Dedifferentiated amniotic fluid mesenchymal stem cell (primary cell): ENCODE data around the gene FTHL17.

ENCODE experiments used
- DNase-seq: peaks from one replicate; pipeline ENCODE4 v3.0.0-alpha.2; 2016; ENCODE audit errors: extremely low spot score

FTHL17 gene

DNA sequence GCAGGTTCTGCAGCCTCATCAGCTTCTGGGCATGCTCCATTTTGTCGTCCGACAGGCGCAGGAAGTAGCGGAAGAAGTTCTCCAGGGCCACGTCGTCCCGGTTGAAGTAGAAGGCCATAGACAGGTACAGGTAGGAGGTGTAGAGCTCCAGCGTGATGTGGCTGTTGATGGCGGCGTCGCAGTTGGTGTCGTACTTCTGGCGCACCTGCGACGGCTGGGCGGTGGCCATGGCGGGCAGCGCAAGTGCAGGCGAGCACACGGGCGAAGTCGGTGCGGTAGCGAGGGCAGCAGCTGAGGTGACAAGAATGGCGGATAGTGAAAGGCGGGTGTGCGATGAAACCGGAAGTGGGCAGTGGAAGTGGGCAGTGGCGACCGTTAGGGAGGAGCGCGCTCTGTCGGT is at the start of gene FTHL17:
Gene FTHL17 (minus strand): TSS at position 317 of the 400 bp plus-strand sequence. CDS start 88 bp downstream, at position 229.
- no peak for DNase-seq

DNA sequence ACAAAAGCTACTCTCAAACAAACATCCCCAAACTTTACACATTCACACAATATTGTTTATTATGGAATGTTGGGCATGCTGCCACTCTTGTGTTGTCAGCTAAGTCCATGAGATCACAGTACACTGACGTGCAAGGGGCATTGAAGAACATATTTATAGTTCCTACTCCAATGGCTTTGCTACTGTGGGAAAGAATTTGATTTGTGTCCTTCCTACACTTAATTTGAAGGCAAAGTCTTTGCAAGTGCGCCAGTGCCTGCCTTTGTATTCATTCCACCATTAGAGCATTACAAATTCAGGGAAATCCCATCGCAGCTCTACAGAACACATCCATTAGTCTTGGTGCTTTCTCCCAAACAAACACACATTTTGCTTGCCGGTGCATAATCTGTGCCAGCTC is 45.4 kb upstream of the FTHL17 start:
- no peak for DNase-seq

DNA sequence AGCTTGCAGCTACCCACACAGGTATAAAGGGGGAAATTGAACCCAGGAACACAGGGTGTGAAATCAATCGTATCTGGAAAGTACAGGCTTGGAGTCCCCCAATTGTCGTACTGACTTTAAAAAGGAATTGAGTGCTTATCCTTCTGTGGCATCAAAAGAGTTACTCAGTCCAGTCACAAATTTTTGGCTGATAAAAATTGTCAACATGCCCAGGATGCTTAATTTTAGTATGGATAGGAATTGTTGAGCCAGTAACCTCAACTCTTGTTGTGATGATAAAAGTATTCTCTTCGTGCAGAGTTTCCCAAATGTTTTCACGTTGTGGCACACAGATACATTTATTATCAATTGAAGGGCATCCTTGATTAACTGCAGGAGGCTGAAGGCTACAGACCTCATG is 43.6 kb upstream of the FTHL17 start:
- DNase-seq: no peak

DNA sequence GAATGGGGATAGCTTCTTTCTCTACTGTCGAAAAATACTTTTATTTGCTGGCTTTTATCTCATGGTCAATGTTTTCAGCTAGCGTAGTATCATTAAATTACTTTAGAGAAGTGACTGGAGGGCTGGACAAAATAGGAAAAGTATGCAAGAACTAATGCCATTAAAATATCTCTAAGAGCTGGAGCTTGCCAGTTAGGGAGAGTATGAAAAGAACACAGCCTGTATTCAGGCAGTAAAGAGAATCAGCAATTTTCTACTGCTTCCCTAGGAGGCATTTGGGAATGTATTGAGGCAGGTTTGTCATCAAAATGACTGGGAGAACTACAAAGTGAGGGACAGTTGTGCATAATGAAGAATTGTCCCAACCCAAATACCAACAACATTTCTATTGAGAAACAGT is 43.0 kb upstream of the FTHL17 start:
- DNase-seq: no peak

DNA sequence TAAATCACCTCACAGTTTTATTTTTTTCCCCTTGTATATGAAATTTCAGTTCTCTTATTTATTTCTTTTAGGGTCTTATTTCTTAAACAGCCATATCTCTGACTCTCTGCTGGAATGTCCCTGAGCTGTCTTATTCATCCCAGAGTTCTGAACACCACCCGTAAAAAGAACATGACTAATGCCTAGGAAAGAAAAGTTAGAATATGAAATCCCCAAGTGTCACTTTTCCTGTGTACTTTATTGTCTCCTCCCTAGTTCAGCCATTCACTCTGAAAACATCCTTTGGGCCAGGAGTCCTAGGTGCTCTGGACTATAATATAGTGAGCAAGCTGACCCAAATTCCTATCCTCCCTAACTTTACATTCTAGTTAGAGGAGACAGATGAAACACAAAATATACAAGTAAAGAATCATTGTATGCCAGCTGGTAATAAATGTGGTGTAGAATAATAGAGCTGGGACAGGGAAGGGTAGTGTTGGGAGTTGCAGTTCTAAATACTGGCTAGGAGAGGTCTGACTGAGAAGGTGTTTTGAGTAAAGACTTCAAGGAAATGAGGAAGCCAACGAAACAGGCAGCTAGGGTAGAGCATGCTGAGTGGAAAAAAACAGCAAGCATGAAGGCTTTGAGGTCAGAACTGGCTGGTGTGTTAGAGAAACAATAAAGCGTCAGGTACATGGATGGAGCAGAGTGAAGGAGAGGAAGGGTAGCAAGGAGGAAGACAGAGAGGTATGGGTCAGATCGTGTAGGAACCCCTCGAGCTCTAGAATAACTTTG is 40.6 kb upstream of the FTHL17 start:
- DNase-seq: no peak

DNA sequence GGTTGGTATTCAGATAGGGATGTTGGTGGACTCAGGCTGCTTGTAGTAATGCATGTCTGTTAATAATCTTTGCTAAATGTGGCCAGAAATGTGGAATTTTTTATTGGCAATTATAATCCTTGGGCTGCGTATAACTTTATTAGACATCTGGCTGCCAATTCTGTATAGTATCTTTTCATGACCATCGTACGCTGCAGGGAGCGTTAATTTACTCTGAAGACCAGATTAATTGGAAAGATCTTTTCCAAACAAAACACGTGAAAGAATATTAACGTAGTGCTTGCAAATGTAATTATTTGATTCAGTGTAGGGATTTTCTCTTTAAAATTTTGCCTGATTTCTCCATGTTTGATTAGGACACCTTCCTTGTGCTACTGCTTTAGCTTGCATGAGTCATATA is 38.8 kb upstream of the FTHL17 start:
- DNase-seq: no peak

DNA sequence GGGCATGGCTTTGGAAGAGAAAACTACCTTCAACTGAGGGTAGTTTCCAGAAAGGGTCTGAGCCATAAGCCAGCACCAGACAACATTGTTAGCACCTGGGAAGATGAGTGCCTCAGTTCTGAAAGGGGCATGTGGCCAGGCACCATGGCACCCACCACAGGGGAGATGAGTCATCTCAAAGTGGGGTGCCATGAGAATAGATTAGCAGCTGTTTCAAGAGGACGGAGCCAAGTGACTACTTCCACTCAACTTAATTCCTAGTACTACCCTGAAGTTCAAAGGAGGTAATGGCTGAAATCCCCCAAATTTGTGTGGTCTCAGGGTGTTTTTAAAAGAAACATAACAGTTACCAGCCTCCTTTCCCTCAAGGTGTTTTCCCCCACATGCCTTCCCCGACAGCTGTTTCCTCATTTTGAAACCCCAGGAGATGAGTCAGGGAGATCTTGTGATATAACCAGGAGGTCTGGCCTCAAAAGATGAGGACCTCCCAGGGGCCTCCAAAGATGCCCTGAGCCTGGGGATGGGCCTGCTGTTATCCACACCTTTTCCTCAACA is 27.8 kb upstream of the FTHL17 start:
- DNase-seq: no peak

DNA sequence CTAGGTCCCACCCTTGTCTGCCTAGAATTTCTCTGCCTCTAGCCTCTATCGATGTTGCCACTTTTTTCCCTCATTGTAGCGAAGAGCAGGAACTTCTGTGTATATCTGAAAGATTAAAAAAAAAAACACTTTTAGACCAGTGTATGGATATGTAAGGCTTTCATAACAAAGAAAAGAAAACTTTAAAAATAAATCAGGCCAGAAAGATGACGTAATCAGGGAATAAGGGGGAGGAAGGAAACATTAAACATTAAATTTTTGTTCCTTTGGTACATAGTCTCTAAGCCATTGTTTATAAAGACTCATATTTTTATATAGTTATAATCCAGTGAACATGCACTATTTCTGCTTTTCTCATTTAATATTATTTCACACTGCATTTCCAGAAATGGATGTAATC is 26.2 kb upstream of the FTHL17 start:
- no peak for DNase-seq

DNA sequence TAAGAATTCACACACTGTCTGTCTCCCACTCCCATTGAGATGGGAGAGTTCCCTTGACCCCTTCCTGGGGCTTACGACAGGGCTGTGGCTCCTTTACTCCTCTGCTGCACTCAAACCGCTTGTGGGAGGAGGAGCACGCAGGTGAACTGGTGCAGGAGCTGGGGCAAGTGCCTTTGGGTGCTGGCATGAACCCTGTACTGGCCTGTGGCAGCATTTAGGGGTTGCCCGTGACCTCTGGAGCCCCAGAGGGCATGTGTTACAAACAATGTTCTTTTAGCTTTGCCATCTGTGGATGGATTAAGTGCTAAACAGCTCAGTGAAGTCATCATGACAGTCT is 21.8 kb upstream of the FTHL17 start:
- DNase-seq: no peak

DNA sequence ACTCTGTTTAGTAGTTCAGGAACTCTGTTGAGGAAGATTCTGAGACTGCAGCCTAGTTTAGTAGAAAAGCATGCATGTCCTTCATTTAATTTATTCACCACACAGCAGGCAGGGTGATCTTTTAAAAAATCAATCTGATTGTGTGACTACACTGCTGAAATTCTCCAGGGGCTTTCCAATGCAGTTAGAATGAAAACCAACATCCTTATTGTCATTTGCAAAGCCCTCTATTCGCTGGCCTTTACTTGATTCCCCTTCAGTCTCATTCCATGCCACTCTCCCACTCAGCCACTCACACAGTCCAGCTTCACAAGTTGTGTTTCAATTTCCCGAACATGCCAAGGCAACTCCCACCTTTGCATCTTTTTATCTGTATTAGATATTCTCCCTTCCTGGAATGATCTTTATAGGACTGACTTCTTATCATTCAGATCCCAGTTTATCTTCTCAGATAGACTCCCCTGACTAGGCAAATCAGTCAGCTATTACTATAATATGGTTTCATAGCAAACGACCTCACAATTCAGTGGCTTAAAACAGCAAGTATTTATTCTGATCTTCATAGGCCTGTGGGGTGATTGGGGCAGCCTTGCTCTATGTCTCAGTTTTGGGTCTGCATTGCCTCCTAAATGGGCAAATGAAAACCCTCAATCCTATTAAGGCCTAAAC is 21.3 kb upstream of the FTHL17 start:
- no peak for DNase-seq

DNA sequence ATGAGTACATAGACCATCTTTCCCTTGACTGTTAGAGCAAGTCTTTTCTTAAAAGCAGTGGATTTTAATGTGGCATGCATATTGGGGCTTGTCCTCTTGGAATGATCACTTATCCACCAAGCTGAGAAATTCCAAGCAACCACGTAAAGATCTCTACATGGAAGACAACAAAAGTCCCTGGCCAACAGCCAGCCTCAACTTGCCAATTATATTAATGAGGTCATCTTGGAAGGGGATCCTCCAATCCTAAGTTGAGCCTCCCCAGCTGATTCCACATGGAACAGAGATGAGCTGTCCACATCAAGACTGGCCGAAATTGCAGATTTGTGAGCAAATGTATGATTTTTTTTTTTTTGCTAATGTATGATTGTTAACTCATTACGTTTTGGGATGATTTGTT is 20.6 kb upstream of the FTHL17 start:
- DNase-seq: no peak

DNA sequence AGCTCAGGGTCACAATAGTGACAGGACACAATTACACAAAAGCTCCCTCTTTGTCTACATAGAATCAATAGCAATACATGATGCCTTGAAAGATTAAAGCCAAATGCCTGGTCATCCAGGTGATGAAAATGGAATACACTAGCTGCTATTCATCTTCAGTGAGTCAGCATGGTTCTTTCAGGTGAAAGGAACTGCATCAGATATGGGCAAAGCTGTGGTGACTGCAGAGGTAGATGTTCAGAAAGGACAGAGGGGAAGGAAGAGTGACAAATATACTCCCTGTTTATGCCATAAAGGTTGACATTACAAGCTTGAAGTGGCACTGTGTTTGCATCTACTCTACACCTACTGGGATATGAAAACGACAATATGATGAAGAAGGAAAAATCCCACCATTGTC is 20.0 kb upstream of the FTHL17 start:
- no peak for DNase-seq

DNA sequence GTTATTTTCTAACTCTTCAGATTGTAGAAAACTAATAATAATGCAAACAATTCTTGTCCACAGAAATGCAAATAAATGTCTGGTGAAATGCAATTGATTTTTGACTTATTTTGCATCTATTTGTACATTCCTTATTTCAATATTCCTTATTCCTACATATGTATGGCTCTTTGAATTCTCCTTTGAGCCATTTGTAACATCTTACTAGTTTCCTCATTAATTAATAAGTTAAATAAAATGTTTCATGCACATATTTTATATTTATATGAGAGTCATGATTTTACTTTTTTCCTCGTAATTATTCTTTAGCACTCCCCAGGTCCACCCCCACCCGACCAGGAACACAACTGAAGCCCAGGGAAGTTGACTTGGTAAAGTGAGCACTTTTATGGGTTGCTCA is 2.7 kb upstream of the FTHL17 start:
- DNase-seq: no peak

DNA sequence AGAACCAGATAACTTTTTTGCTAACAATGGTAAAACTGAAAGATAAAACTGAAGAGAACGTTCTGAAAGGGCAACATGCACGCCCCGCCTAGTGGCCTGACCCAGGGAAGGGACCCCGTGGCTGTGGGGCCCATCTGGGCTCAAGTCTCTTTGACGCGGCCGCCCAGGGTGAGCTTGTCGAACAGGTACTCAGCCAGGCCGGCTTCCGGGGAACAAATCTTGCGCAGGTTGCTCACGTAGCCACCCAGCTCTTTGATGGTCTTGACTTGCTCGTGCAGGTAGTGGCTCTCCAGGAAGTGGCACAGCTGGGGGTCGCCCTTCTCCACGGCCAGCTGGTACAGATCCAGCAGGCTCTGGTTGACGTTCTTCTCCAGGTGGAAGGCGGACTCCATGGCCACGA is 579 bp downstream of the FTHL17 start:
- DNase-seq: no peak

DNA sequence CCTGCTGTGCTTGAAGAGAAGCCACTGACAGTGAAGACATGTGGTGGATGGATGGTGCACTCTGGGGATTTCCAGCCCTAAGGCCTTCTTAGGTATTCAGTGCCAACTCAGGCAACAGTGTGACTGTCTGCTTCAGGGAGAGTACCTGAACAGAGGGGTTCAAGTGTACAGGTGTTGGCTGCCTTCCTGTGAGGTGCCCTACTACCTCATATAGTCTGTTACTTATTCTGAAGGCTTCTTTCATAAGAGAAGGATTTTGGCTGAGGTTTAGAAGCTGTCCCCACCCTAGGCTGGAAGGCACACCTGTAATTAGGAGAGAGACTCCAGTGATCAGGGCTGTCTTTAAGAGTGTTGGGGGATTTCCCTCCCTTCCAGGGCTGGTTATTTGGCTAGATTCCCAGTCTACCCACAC is 1.8 kb downstream of the FTHL17 start:
- no peak for DNase-seq

DNA sequence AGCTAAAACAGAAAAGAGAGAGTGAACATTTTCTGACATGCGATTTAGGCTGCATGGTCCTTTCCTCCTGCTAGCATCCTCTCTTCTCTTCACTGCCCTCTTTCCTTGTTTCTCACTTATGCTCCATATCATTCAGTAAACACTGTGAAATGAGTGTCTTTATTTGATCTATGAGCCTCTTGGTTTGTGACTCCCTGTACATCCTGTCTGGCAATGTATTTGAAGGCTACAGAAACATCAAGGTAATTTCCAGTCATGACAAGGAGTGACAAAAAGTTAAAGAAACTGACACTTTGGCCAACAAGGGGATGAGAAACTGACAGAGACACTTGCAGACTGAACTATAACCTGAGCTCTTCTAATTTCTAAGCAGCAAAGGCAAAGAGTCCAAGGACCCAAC is 8.7 kb downstream of the FTHL17 start:
- DNase-seq: no peak

DNA sequence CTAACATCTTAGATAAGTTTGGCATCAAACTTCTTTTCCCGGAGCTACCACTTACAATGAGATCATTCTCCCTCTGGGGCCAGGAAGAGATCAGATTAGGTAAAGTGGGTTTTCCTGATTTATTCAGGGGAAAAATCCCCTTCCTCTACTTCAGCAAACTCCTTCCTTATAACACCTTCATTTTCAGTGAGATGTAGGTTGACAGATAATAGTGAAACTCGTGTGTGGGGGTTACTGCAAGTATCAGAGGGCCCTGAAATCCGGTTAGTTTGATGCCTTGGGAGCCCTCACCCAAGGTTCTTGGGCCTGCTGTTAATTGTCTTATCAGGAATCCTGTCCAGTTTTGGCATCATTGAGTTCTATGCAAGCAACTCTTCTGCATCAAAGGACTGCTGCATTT is 10.8 kb downstream of the FTHL17 start:
- DNase-seq: no peak

DNA sequence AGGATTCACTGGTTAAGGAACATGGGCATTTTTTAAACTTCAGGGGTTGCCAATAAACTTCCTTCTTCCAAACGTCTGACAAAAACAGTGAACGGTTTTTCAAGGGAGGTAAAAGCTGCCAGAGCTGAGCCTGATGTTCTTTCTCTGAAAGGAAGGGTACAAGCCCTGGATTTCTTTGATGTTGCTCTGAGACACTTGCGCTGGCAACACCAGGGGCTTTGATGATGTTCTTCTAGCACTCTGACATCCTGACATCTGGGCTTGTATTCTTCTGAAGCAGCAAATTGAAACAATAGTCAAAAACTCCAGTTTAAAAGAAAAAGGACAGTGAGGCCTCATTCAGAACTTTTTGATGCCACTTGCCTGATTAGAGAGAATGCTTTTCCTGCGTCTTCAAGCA is 11.8 kb downstream of the FTHL17 start:
- DNase-seq: no peak

DNA sequence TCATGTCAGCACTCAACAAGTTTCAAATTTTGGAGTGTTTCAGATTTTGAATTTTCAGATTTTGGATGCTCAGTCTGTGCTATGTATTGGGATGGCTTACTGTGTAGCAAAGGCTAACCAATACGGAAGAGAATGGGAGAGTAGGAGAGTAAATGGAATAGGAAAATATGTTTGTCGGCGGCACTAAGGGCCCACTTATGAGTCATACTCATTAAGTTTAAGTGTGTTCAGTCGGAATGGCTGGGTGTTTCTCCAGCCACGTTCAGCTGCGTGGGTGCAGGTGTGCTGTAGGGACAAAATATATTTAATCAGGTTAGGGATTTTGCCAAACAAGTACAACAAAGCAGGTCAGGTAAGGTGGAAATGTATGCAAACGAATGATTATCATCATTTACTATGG is 13.6 kb downstream of the FTHL17 start:
- no peak for DNase-seq

DNA sequence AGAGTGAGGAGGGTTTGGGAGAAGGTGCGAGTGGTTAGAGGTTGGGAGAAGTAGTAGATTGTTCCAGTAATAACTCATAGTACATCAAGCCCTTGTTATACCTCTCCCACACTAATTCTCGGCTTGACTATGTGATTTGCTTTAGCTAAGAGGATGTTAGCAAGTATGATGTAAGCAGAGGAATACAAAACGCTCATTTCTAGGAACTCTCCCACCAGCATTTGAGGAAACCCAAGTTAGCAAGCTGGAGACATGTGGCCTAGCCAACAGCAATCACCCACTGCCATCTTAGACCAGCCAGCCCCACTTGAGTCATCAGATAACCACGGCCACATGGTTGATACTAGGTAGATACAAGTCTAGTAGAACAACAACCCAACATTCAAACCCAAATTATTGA is 14.2 kb downstream of the FTHL17 start:
- DNase-seq: no peak

DNA sequence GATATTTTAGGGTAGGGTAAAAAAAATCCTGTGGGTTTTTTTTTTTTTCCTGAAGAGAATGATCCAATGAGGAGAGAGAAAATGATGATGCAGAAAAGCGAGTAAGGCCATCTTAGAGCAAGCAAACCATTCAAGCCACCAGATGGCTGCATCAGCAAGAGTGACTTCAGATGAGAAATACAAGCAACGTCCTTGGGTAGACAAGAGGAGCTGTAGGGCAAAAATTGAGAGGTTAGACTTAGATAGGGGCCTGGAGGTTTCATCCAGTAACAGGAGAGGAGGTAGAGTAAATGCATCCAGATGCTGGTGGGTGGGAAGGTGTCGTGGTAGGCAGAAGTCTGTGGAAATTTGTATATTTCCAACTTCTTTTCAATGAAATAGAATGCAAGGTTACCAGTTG is 14.6 kb downstream of the FTHL17 start:
- no peak for DNase-seq

DNA sequence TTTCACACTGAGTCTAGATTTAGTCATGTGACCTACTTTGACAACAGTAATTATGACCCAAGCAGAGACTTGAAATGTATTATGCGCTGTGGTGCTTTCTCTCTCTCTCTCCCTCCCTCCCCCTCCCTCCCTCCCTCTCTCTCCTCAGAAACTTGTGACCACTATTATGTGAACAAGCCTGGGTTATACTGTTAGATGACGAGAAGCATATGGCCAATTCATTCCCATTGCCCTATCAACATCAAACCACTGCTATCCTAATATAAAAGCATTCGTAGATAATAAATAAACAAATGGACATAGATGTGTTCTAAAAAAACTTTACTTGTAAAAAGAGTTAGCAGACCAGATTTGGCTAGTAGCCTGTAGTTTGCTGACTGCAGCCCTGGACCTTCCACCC is 18.2 kb downstream of the FTHL17 start:
- no peak for DNase-seq

DNA sequence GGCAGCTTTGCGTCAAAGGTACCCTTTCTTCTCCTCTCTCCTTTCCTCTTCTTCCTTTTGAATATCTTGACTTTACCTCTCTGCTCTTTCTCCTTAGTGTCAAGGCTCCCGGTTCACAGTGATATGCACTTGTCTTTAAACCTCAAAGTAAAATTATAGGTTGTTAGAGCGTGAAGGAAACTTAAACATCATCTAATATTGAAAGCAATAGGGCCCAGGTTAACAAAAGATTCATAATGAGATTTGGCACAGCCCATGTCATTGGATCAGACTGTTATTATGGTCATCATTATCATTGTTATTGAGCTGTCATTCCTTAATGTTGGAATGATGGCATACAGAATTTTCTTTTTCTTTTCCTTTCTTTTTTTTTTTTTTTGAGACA is 32.5 kb downstream of the FTHL17 start:
- no peak for DNase-seq
